Panc1 (cell line): Measurements from ENCODE around the gene TFB2M.

Experiments used
- POLR2AphosphoS5 ChIP-seq: IDR thresholded peaks from 2 replicates; pipeline ENCODE4 v1.6.1; 2012; ENCODE audit warnings: mild to moderate bottlenecking, low read depth, low read length, moderate library complexity
- TCF7L2 ChIP-seq: IDR thresholded peaks from 2 replicates; pipeline ENCODE4 v1.6.1; 2011; ENCODE audit warnings: mild to moderate bottlenecking, low read depth, low read length, inconsistent platforms
- TF ChIP-seq, protein P1 (sequence below): fragments of 450-650 bp; IDR thresholded peaks from 2 replicates; pipeline ENCODE4 v1.5.1; 2017; ENCODE audit warnings: mild to moderate bottlenecking
- TF ChIP-seq, protein P2 (sequence below), 2 experiments: IDR thresholded peaks; 2 replicates each; pipeline ENCODE4 v1.6.1; 2011 to 2012; ENCODE audit warnings: low read depth in 2 of 2, control low read depth in 1 of 2, low read length in 1 of 2, mild to moderate bottlenecking in 1 of 2, moderate library complexity in 1 of 2; ENCODE audit not compliant: insufficient read depth in 1 of 2

DNA sequence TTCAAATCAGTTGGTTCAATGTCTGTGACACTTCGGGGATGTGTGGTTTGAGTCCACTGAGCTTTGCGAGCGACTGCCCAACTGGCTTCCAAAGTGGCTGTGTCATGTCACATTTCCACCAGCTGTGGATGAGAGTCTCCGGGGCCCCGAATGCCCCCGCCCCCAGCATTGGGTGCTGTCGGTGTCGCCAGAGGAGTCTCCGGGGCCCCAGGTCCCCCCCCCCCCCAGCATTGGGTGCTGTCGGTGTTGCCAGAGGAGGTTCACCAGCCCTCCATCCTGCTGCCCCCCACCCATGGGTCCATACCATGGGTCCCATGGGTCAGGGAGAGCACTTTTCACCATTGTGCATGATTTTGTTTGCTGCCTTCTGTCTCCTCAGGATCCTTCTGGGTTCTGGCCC, 49.9 kb downstream of the TFB2M start:
- TF ChIP-seq, protein P1, sequence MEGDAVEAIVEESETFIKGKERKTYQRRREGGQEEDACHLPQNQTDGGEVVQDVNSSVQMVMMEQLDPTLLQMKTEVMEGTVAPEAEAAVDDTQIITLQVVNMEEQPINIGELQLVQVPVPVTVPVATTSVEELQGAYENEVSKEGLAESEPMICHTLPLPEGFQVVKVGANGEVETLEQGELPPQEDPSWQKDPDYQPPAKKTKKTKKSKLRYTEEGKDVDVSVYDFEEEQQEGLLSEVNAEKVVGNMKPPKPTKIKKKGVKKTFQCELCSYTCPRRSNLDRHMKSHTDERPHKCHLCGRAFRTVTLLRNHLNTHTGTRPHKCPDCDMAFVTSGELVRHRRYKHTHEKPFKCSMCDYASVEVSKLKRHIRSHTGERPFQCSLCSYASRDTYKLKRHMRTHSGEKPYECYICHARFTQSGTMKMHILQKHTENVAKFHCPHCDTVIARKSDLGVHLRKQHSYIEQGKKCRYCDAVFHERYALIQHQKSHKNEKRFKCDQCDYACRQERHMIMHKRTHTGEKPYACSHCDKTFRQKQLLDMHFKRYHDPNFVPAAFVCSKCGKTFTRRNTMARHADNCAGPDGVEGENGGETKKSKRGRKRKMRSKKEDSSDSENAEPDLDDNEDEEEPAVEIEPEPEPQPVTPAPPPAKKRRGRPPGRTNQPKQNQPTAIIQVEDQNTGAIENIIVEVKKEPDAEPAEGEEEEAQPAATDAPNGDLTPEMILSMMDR, result no peak
- no peak for TF ChIP-seq POLR2AphosphoS5
- TF ChIP-seq, protein P2, sequence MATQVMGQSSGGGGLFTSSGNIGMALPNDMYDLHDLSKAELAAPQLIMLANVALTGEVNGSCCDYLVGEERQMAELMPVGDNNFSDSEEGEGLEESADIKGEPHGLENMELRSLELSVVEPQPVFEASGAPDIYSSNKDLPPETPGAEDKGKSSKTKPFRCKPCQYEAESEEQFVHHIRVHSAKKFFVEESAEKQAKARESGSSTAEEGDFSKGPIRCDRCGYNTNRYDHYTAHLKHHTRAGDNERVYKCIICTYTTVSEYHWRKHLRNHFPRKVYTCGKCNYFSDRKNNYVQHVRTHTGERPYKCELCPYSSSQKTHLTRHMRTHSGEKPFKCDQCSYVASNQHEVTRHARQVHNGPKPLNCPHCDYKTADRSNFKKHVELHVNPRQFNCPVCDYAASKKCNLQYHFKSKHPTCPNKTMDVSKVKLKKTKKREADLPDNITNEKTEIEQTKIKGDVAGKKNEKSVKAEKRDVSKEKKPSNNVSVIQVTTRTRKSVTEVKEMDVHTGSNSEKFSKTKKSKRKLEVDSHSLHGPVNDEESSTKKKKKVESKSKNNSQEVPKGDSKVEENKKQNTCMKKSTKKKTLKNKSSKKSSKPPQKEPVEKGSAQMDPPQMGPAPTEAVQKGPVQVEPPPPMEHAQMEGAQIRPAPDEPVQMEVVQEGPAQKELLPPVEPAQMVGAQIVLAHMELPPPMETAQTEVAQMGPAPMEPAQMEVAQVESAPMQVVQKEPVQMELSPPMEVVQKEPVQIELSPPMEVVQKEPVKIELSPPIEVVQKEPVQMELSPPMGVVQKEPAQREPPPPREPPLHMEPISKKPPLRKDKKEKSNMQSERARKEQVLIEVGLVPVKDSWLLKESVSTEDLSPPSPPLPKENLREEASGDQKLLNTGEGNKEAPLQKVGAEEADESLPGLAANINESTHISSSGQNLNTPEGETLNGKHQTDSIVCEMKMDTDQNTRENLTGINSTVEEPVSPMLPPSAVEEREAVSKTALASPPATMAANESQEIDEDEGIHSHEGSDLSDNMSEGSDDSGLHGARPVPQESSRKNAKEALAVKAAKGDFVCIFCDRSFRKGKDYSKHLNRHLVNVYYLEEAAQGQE (IDR thresholded peaks at IDR 0.05; ENCODE audit: insufficient read depth in 1 of 2, low read depth in 2 of 2, low read length in 1 of 2), result no peak
- no peak for TF ChIP-seq TCF7L2
